Epithelial cell of proximal tubule (primary cell): ENCODE results near the gene NCK2. TPM values are rescaled to one million over a fixed set of nuclear protein-coding genes. Genes with fewer than 3 reads are reported as not detected.
"Not testable (repeated sequence)": the region's sequence is repeated elsewhere in the genome, so short reads cannot be mapped to it uniquely, and the experiment has no call there.

Experiments
- DNase-seq: peaks from one replicate; pipeline ENCODE4 v3.0.0-alpha.2; 2011; ENCODE audit warnings: low read depth
- H3K4me3 ChIP-seq: 2 replicates; pipeline ENCODE4 v1.5.1; 2011; ENCODE audit warnings: low read depth, mild to moderate bottlenecking, low read length
- total RNA-seq: library from RNA; depleted of rRNA; stranded (reverse); fragments of >200 nt; gene quantifications from 2 replicates; pipeline ENCODE4 v1.2.3, GENCODE V29; 2015
- TF ChIP-seq, protein P1 (sequence below): conservative IDR thresholded peaks from 2 replicates; pipeline ENCODE4 v1.5.1; 2012; ENCODE audit warnings: low read depth, mild to moderate bottlenecking, low read length

NCK2 gene
- total RNA-seq, 1 donor from 2014 or later = 53.0 TPM

DNA sequence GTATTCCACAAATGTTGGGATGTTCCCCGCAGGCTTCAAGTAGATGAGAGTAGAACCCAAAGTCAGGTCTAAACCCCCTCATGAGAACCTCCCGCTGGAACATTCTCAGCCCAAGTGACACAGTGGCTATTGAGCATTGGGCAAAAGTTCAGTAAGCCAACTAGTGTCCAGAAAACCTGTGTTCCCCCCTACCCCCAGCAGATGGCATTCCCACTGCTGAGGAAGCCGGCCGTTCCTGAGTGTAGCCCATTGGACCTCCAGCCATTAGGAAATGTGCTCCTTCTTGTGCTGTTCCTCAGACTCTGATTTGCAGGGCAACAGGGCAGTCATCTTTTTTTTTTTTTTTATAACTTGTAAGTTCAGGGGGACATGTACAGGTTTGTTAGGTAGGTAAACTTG lies 152.1 kb downstream of the NCK2 start:
- DNase-seq = no peak
- H3K4me3 ChIP-seq = no peak overlapping the region
- TF ChIP-seq, protein P1, sequence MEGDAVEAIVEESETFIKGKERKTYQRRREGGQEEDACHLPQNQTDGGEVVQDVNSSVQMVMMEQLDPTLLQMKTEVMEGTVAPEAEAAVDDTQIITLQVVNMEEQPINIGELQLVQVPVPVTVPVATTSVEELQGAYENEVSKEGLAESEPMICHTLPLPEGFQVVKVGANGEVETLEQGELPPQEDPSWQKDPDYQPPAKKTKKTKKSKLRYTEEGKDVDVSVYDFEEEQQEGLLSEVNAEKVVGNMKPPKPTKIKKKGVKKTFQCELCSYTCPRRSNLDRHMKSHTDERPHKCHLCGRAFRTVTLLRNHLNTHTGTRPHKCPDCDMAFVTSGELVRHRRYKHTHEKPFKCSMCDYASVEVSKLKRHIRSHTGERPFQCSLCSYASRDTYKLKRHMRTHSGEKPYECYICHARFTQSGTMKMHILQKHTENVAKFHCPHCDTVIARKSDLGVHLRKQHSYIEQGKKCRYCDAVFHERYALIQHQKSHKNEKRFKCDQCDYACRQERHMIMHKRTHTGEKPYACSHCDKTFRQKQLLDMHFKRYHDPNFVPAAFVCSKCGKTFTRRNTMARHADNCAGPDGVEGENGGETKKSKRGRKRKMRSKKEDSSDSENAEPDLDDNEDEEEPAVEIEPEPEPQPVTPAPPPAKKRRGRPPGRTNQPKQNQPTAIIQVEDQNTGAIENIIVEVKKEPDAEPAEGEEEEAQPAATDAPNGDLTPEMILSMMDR = peak; percentile 18

DNA sequence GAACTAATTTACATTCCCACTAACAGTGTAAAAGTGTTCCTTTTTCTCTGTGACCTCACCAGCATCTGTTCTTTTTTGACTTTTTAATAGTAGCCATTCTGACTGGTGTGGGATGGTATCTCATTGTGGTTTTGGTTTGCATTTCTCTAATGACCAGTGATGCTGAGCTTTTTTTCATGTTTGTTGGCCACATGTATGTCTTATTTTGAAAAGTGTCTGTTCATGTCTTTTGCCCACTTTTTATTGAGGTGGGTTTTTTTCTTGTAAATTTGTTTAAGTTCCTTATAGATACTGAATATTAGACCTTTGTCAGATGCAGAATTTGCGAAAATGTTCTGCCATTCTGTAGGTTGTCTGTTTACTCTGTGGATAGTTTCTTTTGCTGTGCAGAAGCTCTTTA lies 153.0 kb downstream of the NCK2 start:
- not testable (repeated sequence) for H3K4me3 ChIP-seq, DNase-seq

DNA sequence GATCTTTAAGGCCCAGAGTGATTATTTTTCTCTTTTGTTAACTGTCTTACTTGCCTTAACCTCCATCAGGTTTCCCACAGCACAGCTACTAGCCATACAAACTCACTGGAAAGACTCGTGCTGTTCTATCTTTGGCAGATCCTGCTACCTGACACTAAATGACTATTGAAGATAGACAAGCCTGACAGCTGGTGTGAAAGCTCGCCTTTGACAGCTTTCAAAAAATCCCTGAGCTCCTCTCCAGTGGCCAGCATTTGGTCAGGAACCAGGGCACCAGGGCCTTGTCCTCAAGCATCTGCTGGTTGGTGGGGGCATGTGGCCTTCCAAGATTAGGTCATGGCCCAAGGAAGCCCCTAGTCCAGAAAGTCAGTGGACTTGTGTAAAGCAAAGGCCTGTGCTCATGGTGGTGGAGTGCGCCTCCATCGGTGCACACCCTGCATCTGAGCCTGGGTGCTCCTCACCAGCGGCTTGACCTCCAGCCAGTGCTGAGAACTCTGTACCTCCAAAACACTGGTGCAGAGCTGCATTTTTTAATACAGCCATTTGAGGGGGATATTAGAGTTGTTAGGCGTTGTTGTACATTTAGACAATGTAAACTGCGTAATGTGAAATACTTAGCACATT lies 158.5 kb downstream of the NCK2 start:
- TF ChIP-seq, protein P1 = no peak
- DNase-seq = no peak
- H3K4me3 ChIP-seq = no peak overlapping the region

DNA sequence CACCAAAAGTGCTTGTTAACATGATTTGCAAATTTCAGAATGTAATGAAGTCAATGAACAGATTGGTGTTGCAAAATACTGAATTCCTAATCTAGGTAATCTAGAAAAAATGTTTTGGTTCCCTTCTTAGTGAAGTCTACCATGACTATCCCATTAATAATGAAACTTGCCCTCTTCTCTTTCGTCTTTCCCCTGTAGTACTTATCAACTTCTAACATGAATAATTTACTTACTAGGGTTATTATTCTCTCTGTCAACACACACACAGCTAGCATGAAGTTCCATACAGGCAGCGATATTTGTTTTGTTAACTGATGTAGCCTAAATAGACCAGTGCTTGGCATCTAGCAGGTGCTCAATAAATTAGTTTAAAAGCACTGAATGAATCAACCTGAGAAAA lies 160.2 kb downstream of the NCK2 start:
- no peak for DNase-seq
- TF ChIP-seq, protein P1 = no peak
- H3K4me3 ChIP-seq = no peak overlapping the region

DNA sequence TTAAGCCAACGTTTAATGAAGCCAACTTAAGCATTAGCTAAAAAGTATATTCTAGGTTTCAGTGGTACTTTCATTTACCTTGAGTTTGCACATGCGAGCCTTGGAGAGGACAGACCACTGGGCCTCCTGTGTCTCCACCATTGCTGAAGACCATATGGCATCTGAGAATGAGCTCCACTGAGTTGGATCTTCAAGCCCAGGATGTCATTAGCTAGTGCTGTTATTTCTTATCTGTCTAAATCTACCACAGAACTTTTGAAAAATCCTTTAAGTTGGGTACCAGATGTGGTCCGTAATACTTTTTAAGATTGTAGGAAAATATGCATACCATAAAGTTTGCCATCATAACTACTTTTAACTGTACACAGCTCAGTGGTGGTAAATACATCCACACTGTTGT lies 161.8 kb downstream of the NCK2 start:
- DNase-seq = no peak
- TF ChIP-seq, protein P1 = no peak

DNA sequence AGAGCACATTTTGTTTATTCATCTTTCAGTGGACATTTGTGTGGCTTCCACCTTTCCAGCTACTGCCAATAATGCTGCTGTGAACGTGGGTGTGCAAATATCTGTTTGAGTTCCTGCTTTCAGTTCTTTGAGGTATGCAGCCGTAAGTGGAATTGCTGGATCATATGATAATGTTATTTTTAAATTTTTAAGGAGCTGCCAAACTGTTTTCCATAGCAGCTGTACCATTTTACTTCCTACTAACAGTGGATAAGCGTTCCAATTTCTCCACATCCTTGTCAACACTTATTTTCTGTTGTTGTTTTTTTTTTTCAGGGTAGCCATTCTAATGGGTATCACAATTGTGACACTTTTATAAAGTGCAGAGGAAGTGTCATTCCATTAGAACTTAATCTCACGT lies 162.5 kb downstream of the NCK2 start:
- no peak overlapping the region for H3K4me3 ChIP-seq
- DNase-seq = no peak
- TF ChIP-seq, protein P1 = no peak

More for the DNA sequence above, 161.8 kb downstream of the NCK2 start:
- no peak overlapping the region for H3K4me3 ChIP-seq

DNA sequence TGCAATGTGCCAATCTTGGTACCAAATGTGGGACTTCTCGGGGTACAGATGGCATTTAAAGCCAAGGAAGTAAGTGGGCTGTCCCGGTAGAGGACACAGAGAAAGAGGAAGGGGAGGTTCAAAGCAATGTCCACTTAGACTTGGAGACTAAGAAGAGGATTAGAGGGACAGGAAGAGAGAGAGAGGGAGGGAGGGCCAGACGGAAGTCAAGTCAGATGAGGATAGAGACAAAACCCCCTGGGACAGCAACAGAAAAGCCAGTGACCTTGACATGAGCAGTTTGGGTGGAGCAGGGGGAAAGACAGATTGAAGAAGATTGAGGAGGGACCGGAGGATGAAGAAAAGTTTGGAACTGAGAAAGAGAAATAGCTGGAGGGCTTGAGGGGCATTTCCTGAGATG lies 164.5 kb downstream of the NCK2 start:
- H3K4me3 ChIP-seq = no peak overlapping the region
- TF ChIP-seq, protein P1 = no peak
- DNase-seq = no peak
